Natural killer cell (primary cell): ENCODE results near the gene STXBP1. TPM values are rescaled to one million over a fixed set of nuclear protein-coding genes. Genes with fewer than 3 reads are reported as not detected.

Source experiments
- ATAC-seq, 3 donors: fragments of 150-1000 bp in 2 of 3; fragments of 200-7000 bp in 1 of 3; cut with Tn5 transposase; 1 replicate in 1 of 3; 2 replicates in 2 of 3; pipeline ENCODE4 v1.10.0; 2021; ENCODE audit warnings: mild to moderate bottlenecking in 2 of 3, moderate library complexity in 2 of 3
- DNase-seq, 2 donors: peaks; one replicate each; pipeline versions ENCODE4 v3.0.0 to v3.0.0-alpha.2; 2013 to 2021; ENCODE audit warnings: mixed read lengths in 1 of 2
- H3K27ac ChIP-seq: one replicate; pipeline ENCODE4 v1.5.1; 2013; ENCODE audit warnings: mild to moderate bottlenecking, low read length
- H3K27me3 ChIP-seq: one replicate; pipeline ENCODE4 v1.6.1; 2013; ENCODE audit warnings: low read length; ENCODE audit not compliant: control insufficient read depth, insufficient read depth
- H3K36me3 ChIP-seq: one replicate; pipeline ENCODE4 v1.6.1; 2013; ENCODE audit warnings: low read length; ENCODE audit not compliant: control insufficient read depth, insufficient read depth
- H3K4me1 ChIP-seq: one replicate; pipeline ENCODE4 v1.6.1; 2013; ENCODE audit warnings: low read length; ENCODE audit not compliant: control insufficient read depth, insufficient read depth
- H3K4me3 ChIP-seq: one replicate; pipeline ENCODE4 v1.5.1; 2013; ENCODE audit warnings: low read length
- H3K9me3 ChIP-seq: one replicate; pipeline ENCODE4 v1.6.1; 2013; ENCODE audit warnings: low read length; ENCODE audit not compliant: control insufficient read depth, insufficient read depth
- H3K27ac Mint-ChIP-seq, 2 donors: one replicate each; pipeline ENCODE4 v1.8.0; 2022; ENCODE audit warnings: mild to moderate bottlenecking in 2 of 2, mixed read lengths in 2 of 2, moderate library complexity in 1 of 2
- H3K27me3 Mint-ChIP-seq, 2 donors: one replicate each; pipeline ENCODE4 v1.8.0; 2022; ENCODE audit warnings: low read depth in 2 of 2, mixed read lengths in 2 of 2
- H3K36me3 Mint-ChIP-seq: one replicate; pipeline ENCODE4 v1.8.0; 2022; ENCODE audit warnings: mixed read lengths
- H3K4me1 Mint-ChIP-seq, 2 donors: one replicate each; pipeline ENCODE4 v1.8.0; 2022; ENCODE audit warnings: mixed read lengths in 2 of 2
- H3K4me3 Mint-ChIP-seq: one replicate; pipeline ENCODE4 v1.8.0; 2022; ENCODE audit warnings: mild to moderate bottlenecking, moderate library complexity, mixed read lengths
- H3K9me3 Mint-ChIP-seq, 2 donors: one replicate each; pipeline ENCODE4 v1.8.0; 2022; ENCODE audit warnings: mixed read lengths in 2 of 2
- CTCF ChIP-seq: fragments of 200-600 bp; IDR thresholded peaks from one replicate; pipeline ENCODE4 v1.8.0; 2022; ENCODE audit warnings: antibody characterized with exemption
- WGBS: methylation state at CpG from one replicate; pipeline ENCODE4 v1.1.7; 2013; ENCODE audit warnings: missing lambda C conversion rate; ENCODE audit not compliant: insufficient coverage; 5-methylcytosine and 5-hydroxymethylcytosine counted together
- intact Hi-C: fragments of 100-400 bp; cut with micrococcal nuclease; formaldehyde crosslinking; loops from one replicate; pipeline ENCODE4 v1.14.2; 2022
- total RNA-seq, 4 donors: library from RNA; stranded (reverse); fragments of 120-200 nt in 1 of 4; gene quantifications; one replicate each; pipeline versions ENCODE4 v1.2.3 to v1.2.4, GENCODE V29; 2013 to 2022

The STXBP1 gene
- total RNA-seq, 3 donors from 2014 or later (not counting 1 experiment from before 2014, with no cell fraction given): 0.97 to 1.8 (median 1.6) TPM

- no peak for TF ChIP-seq CTCF
- DNase-seq (no peak), ATAC-seq (no peak)
- H3K4me3 Mint-ChIP-seq: no peak overlapping the region
- H3K27ac Mint-ChIP-seq: no peak overlapping the region
- no peak overlapping the region for H3K4me3 ChIP-seq
- H3K27ac ChIP-seq: no peak overlapping the region
- peaks cover 19% of the 10 kb centered on the region for H3K4me1 ChIP-seq
- no peaks in the 10 kb centered on the region for H3K36me3 ChIP-seq
- no peaks in the 10 kb centered on the region for H3K9me3 ChIP-seq
- 74% methylated on average over 9 of the region's 9 CpGs for WGBS
- H3K9me3 Mint-ChIP-seq: no peaks in the 10 kb centered on the region
- no peaks in the 10 kb centered on the region for H3K36me3 Mint-ChIP-seq
- H3K27me3 Mint-ChIP-seq: no peaks in the 10 kb centered on the region
- peaks cover 13 to 22% of the 10 kb centered on the region in 2 donors for H3K4me1 Mint-ChIP-seq
- H3K27me3 ChIP-seq: no peaks in the 10 kb centered on the region
- intact Hi-C loops: no loop called here
These were observed 91.3 kb downstream of the STXBP1 start for GRCh38 chr9:127703289-127703946.

- Histone ChIP-seq H3K27me3 (no peaks in the 10 kb centered on the region), H3K4me3 (no peak overlapping the region), H3K4me1 (peaks cover 13% of the 10 kb centered on the region), H3K27ac (no peak overlapping the region), H3K36me3 (no peaks in the 10 kb centered on the region), H3K9me3 (no peaks in the 10 kb centered on the region)
- Mint-ChIP-seq H3K4me1 (peaks cover 12 to 16% of the 10 kb centered on the region in 2 donors), H3K36me3 (no peaks in the 10 kb centered on the region), H3K27me3 (no peaks in the 10 kb centered on the region), H3K4me3 (no peak overlapping the region), H3K27ac (no peak overlapping the region), H3K9me3 (no peaks in the 10 kb centered on the region)
- ATAC-seq (no peak), DNase-seq (no peak)
- intact Hi-C loops: no loop called here
- TF ChIP-seq CTCF: no peak
- WGBS: 94% methylated on average over 12 of the region's 12 CpGs
These were observed 93.7 kb downstream of the STXBP1 start for GRCh38 chr9:127705577-127706379.

GRCh38 chr9:127706836-127707241, 94.8 kb downstream of the STXBP1 start, which contains the start of gene CFAP157:
CFAP157 (plus strand) TSS chr9:127706988; CDS start chr9:127707032, 44 bp downstream.
- peaks cover 20 to 27% of the 10 kb centered on the region in 2 donors for H3K4me1 Mint-ChIP-seq
- Histone ChIP-seq H3K36me3 (no peaks in the 10 kb centered on the region), H3K4me1 (peaks cover 24% of the 10 kb centered on the region), H3K9me3 (no peaks in the 10 kb centered on the region), H3K27ac (no peak within 1 kb of the TSS), H3K27me3 (no peaks in the 10 kb centered on the region), H3K4me3 (no peak within 1 kb of the TSS)
- H3K27me3 Mint-ChIP-seq: no peaks in the 10 kb centered on the region
- no peak within 1 kb of the TSS for H3K4me3 Mint-ChIP-seq
- no peaks in the 10 kb centered on the region for H3K9me3 Mint-ChIP-seq
- no peak for TF ChIP-seq CTCF
- WGBS: 79% methylated on average over 11 of the region's 11 CpGs
- no peaks in the 10 kb centered on the region for H3K36me3 Mint-ChIP-seq
- ATAC-seq (no peak), DNase-seq (no peak)
- H3K27ac Mint-ChIP-seq: no peak within 1 kb of the TSS
- intact Hi-C loops: no loop called here
